ENCODE measurements around the gene NISCH.

DNA sequence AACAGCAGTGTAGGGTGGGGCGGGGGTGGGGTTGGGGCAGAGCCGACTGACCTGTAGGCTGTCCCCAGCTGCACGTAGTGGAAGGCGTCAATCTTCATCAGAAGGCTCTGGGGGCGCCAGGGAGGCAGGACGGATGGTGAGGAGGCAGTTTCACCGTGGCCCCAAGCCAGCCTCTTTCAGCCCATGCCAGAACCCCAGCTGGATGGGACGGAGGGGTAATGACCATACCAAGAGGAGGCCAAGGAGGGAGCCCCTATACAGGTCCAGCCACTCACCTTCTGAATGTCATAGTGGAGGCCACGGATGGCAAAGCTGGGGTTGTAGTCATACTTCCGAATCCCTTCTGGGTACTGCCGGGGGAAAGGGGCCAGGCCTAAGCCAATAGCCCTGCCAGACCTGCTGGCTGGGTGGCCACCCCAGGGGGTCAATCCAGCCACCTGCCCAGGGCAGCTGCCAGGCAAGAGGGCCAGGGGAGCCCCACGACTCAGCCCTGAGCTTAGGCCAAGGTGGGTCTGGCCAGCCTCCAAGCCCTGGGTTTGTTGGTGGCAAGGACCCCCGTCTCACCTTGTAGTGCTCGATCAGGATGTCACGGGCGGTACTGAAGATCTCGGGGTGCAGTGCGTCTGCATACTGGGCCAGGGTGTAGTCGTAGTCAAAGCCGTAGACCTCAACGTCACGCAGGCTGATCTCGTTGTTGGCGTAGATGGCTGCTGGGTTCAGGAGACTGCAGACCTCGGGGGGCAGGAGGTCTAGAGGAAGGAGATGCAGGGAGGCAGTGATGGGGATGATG is 73.4 kb downstream of the NISCH start:
- TF ChIP-seq BHLHE40 (IDR thresholded peaks at IDR 0.05; ENCODE audit: borderline replicate concordance) (no peak), SP1 (IDR thresholded peaks at IDR 0.05) (no peak), PKNOX1 (IDR thresholded peaks at IDR 0.05) (no peak), FOXM1 (IDR thresholded peaks at IDR 0.05; ENCODE audit: borderline replicate concordance) (no peak), SUZ12 (IDR thresholded peaks at IDR 0.05) (no peak), L3MBTL2 (conservative IDR thresholded peaks at IDR 0.05) (no peak), ARNT (IDR thresholded peaks at IDR 0.05) (no peak), TARDBP (IDR thresholded peaks at IDR 0.05) (no peak), ZNF384 (IDR thresholded peaks at IDR 0.05) (no peak), LEF1 (IDR thresholded peaks at IDR 0.05; ENCODE audit: borderline replicate concordance) (no peak), FOXK2 (IDR thresholded peaks at IDR 0.05) (no peak), FOXA1 (IDR thresholded peaks at IDR 0.05) (no peak)

Measured in HEK293T (cell line).